NCI-H2029 (cell line): ENCODE measurements around the gene PTDSS2.
"Not testable (repeated sequence)": the region's sequence is repeated elsewhere in the genome, so short reads cannot be mapped to it uniquely, and the experiment has no call there.

Source experiments
- DNase-seq: peaks from one replicate; lab custom pipeline; 2025; lab: John Stamatoyannopoulos, UW

PTDSS2 gene

DNA sequence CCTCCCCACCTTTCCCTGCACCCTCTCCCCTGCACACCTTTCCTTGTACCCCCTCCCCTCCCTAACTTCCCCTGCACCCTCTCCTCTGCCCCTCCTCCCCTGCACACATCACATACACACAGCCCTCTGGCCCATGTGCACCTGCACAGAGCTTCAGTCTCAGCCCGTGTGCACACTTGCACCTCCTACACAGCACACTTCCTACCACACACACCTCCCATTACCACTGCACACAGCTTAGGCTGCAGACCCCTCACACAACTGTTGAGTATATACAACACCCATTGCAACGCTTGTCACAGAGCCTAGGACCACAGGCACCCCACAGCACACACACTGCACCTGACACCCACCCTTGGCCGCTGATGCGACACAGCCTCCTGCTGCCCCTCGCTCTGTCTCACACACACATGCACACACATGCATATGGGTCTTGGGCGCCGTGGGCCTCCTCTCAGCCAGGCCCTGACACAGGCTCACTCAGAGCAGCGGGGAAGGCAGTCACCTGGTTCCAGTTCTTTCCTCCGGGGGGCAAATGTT, 35.7 kb upstream of the PTDSS2 start:
- DNase-seq = no peak

DNA sequence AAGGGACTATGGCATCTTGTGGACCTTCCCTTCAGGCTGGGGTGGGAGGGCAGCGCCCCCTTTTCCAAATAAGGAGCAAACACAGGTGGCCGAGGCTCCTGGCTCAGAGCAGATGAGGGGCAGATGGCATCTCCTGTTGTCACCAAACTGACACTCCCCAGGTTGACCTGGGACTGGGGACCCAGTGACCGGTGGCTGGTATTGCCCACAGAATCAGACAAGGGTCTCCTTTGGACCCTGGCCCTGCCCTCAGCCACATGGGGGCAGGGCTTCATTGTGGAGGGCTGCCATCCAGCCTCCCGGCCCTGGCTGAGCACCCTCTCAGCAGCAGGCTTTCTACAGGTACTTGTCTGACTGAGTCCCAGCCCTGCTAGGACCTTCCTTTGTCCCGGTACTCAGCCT, 34.4 kb upstream of the PTDSS2 start:
- no peak for DNase-seq

DNA sequence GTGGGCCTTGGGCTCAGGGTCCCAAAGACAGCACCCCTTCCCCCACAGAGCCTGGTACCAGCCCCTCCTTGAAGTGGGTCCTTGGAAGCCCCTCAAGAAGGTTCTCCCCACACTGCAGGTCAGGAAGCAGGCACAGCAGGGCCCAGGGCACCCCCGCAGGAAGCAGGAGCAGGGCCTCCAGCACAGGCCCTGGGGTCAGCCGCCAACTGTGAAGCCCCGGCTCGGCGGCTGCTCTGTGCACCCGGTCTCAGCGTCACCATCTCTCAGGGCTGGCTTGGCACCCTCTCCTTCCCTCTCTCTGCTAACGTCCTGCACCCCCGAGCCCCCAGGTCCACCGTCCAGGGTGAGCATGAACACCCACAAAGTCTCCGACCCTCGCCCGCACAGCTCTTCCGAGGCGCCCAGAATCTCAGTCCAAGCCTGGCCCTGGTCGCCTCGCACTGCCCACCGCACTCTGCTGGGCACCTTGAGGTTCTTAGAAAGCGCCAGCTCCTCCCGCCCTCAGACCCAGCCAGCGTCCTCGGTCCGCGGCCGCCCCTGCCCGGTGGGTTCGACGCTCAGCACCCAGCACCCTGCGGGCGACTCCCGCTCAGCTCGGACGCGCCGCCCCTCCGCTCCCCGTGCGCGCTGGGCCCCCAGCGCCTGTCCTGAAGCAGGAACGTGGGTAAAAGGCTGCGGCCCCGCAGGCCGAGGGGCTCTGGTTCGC, 33.9 kb upstream of the PTDSS2 start:
- DNase-seq = no peak

- DNase-seq = peak; percentile 55
These were observed 33.1 kb upstream of the PTDSS2 start for GRCh38 chr11:416757-417621.

DNA sequence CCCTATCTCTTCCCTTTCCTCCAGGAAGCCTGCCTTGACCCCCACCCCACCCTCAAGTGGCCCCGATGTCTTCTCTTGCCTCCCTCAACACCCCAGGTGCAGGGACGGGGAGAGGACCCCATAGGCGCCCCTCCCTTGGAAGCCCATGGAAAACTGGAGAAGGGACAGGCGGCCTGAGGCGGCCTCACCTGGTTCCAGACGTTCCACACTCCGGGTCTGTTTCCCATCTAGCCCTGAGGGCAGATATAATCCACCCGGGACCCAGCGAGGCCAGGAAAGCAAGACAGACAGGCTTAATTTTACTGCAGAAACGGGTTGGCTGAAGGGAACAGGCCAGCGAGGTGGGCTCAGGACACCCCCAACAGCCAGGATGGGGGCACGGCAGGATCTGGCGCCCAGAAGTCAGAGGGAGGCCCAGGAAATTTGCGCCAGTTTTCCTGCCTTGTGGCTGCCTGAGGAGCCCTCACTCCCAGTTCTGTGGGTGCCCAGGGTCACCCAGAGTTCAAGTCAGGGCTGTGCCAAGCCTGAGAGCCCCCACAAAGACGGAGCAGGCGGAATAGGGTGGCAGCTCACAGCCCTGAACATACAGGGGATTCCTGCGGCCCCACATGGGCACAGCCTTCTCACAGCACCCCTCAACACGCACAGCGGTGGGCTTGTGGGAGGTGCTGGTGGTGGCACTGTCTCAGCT, 32.3 kb upstream of the PTDSS2 start:
- no peak for DNase-seq

DNA sequence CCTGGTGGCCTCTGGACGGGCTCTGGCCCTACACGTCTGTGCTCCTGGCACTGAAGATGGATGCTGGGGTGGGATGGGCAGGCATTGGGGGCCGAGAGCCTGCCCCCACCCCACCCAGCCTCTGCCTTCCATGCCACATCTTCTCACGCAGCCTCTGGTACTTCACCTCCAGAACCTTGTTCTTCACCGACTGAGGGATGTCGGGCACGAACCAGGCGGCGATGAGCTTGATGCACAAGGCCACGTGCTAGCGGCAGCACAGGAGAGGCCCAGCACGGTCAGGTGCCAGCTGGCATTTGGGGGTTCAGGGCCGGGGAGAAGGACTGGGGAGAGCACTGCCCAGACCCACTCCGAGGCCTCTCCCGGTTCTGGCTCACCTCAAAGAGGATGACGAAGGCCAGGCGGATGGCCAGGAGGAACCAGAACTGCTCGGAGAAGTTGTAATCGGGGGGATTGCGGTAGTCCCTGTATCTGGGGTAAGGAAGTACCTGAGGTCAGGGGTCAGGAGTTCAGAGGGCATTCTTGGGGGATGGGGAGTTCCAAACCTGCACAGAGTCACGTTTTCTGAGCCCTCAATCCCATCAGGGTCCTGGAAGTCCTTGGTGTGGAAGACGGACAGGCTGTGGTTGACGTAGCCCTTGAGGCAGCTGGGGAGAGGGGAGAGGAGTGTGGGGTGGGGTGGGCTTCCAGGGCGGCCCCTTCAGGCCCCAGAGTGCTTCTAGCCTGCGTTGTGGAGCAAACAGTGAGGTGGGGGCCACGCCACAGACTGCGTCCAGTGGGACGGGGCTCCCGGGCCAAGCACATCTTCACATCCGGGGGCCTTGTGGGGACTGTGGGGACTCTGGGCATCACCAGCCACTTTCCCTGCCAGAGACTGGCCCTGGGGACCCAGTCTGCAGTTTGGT, 31.5 kb upstream of the PTDSS2 start:
- DNase-seq = no peak

GRCh38 chr11:419248-420005, 30.7 kb upstream of the PTDSS2 start:
- DNase-seq = no peak

DNA sequence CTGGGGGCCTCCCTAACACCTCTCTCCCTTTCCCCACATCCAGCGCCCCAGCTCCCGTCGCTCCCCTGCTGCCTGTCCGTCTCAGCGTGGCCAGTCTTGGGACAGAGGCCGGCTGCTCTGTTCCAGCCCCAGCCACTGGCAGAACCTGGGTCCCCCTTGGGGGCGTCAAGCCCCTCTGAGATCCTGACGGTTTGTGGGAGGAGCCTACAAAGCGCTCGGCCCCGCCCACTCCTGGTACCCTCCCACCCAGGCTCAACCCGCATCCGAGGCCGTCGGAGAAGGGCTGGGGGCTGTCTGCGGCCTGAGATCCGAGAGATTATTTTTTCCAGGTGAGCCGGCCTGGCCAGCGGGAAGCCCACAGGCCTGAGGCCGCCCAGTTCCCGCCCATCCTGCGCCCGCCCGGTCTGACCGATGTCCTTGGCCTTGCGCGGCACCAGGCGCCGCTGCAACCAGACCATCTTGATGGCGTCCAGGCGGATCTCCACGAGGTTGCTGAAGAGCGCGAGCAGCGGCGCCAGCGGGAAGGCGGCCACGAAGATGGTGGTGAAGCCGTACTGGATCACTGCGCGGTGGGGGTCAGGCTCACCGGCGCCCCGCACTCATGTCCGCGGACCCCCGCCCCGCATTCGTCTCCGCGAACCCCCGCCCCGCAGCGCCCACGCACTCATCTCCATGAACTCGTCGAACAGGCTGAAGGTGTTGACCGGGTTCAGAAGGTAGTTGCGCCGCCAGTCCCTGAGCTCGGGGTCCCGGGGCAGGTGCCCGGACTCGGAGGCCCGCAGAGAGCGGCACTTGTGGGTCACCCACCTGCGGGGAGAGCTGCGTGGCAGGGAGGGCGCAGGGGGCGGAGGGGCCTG, 29.8 kb upstream of the PTDSS2 start:
- no peak for DNase-seq

DNA sequence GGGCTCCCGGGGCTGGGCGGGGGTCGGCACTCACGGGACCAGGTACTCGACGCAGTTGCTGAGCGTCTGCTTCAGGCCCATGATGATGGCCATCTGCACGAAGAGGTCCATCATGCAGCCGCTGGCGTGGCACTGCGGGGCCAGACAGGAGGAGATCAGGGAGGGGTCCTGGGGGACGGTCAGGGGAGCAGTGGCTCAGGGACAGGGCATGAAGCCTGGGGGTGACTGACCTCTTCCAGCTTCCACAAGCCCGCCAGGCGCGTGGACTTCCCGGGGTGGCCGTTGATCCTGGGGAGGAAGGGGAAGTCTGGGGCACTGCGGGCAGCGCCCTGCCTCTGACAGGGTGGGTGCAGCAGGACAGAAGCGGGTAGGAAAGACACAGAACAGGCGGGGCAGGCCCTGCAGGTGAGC, 29.2 kb upstream of the PTDSS2 start:
- no peak for DNase-seq

DNA sequence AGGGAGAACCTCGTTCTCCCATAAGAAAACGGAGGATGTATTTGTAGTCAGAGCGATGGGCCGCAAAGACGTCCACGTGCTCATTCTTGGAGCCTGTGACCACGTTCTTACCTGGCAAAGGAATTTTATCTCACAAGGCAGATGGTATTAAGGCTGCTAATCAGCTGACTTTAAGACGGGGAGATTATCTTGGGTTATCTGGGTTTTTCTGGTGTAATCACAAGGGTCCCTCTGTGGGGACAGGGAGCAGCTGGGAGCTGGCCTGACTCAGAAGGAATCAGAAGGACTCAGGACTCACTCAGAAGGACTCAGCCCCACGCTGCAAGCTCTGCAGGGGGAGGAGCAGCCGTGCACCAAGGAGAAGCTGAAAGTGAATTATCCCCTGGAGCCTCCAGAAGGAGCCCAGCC, 27.8 kb upstream of the PTDSS2 start:
- no peak for DNase-seq

DNA sequence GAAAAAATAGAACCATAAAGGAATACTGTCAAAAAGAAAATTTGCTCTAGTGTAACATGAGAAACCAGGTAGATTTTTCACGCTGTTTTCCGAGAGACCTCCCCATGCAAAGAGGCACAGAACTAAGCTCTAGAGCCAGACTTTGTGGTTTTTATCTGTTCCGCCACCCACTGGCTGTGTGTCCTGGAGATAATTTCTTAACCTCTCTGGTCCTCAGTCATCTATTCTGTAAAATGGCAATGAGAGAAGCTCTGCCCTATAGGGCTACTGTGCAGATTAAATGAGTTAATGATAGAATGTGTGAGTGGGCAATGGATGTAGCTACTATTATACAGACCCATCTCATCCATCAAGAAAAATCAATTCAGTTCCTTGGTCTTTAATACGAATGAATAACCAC, 25.8 kb upstream of the PTDSS2 start:
- DNase-seq = no peak

- not testable (repeated sequence) for DNase-seq
These were observed 25.3 kb upstream of the PTDSS2 start for GRCh38 chr11:424766-425165.

- no peak for DNase-seq
These were observed 24.8 kb upstream of the PTDSS2 start for GRCh38 chr11:425301-425700.

GRCh38 chr11:426851-427250, 23.2 kb upstream of the PTDSS2 start:
- no peak for DNase-seq

GRCh38 chr11:428295-428694, 21.8 kb upstream of the PTDSS2 start:
- DNase-seq = no peak

DNA sequence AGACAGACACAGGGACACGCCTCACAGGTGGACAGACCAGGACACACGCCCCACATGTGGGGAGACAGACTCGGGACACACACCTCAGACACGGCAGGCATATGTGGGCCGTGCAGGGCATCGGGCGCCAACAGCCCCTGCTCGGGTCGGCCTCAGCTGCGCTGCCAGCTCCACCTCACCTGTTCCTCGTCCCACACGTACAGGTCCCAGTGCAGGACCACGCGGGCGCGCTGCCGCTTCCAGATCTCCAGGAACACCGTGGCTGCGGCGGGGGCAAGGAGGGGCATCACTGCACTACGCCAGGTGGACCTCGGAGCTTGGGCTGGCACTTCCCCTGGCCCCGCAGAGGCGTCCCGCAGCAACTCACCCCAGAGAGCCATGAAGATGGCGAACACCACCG, 20.7 kb upstream of the PTDSS2 start:
- DNase-seq = no peak

- DNase-seq = no peak
These were observed 20.1 kb upstream of the PTDSS2 start for GRCh38 chr11:429931-430456.

DNA sequence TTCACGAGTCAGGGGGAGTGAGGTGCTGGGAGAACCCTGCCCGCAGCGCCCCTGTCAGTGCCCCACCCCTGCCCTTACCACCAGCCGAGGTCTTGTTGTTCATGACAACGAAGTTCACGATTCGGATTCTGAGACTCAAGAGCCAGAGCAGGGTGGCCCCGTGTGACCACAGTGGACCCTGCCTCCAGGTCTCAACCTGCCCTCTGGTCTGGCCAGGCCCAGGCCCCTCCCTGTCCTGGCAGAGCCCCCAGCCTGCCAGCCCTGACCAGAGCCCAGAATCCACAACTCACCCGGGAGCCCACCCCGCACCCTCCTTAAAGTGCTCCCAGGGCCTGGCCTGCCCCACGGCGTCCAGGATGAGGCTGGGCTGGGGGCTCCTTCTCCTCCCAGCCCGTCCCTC, 18.2 kb upstream of the PTDSS2 start:
- DNase-seq = no peak

- no peak for DNase-seq
These were observed 17.5 kb upstream of the PTDSS2 start for GRCh38 chr11:432501-433100.
